ENCODE data around the gene BABAM2.

Gene BABAM2

GRCh38 chr2:28314968-28315367 is 424.4 kb downstream of the BABAM2 start:
- ATAC-seq, result no peak
- no peak for DNase-seq
- Mint-ChIP-seq H3K9me3 (no peaks in the 10 kb centered on the region), H3K36me3 (ENCODE audit: low read depth) (no peaks in the 10 kb centered on the region), H3K4me1 (peaks cover 2% of the 10 kb centered on the region), H3K27ac (no peak overlapping the region), H3K27me3 (no peaks in the 10 kb centered on the region), H3K4me3 (no peak overlapping the region)

- Mint-ChIP-seq H3K36me3 (ENCODE audit: low read depth) (no peaks in the 10 kb centered on the region), H3K27me3 (no peaks in the 10 kb centered on the region), H3K9me3 (no peaks in the 10 kb centered on the region), H3K4me3 (no peak overlapping the region), H3K4me1 (peaks cover 2% of the 10 kb centered on the region), H3K27ac (no peak overlapping the region)
- DNase-seq (no peak), ATAC-seq (no peak)
These were observed 426.2 kb downstream of the BABAM2 start for GRCh38 chr2:28316546-28317335.

GRCh38 chr2:28317390-28317789 is 426.9 kb downstream of the BABAM2 start:
- Mint-ChIP-seq H3K27me3 (no peaks in the 10 kb centered on the region), H3K9me3 (no peaks in the 10 kb centered on the region), H3K27ac (no peak overlapping the region), H3K4me1 (peaks cover 2% of the 10 kb centered on the region), H3K4me3 (no peak overlapping the region), H3K36me3 (ENCODE audit: low read depth) (no peaks in the 10 kb centered on the region)
- no peak for DNase-seq
- no peak for ATAC-seq

- H3K4me1 Mint-ChIP-seq, result peaks cover 2% of the 10 kb centered on the region
- H3K27ac Mint-ChIP-seq, result no peak overlapping the region
- H3K27me3 Mint-ChIP-seq, result no peaks in the 10 kb centered on the region
- H3K36me3 Mint-ChIP-seq (ENCODE audit: low read depth), result no peaks in the 10 kb centered on the region
- H3K4me3 Mint-ChIP-seq, result no peak overlapping the region
- no peaks in the 10 kb centered on the region for H3K9me3 Mint-ChIP-seq
- DNase-seq (no peak), ATAC-seq (no peak)
These were observed 427.5 kb downstream of the BABAM2 start for GRCh38 chr2:28318023-28318422.

GRCh38 chr2:28318462-28319117 is 428.1 kb downstream of the BABAM2 start:
- H3K4me1 Mint-ChIP-seq, result peaks cover 2% of the 10 kb centered on the region
- H3K27me3 Mint-ChIP-seq, result no peaks in the 10 kb centered on the region
- no peak for DNase-seq
- no peaks in the 10 kb centered on the region for H3K9me3 Mint-ChIP-seq
- H3K36me3 Mint-ChIP-seq (ENCODE audit: low read depth), result no peaks in the 10 kb centered on the region
- no peak for ATAC-seq
- H3K4me3 Mint-ChIP-seq, result no peak overlapping the region
- H3K27ac Mint-ChIP-seq, result no peak overlapping the region

- no peaks in the 10 kb centered on the region for H3K9me3 Mint-ChIP-seq
- no peak for ATAC-seq
- H3K4me1 Mint-ChIP-seq, result peaks cover 2% of the 10 kb centered on the region
- DNase-seq, result no peak
- no peaks in the 10 kb centered on the region for H3K36me3 Mint-ChIP-seq (ENCODE audit: low read depth)
- no peak overlapping the region for H3K4me3 Mint-ChIP-seq
- H3K27ac Mint-ChIP-seq, result no peak overlapping the region
- no peaks in the 10 kb centered on the region for H3K27me3 Mint-ChIP-seq
These were observed 428.8 kb downstream of the BABAM2 start for GRCh38 chr2:28319118-28320008.

- ATAC-seq, result no peak
- Mint-ChIP-seq H3K9me3 (no peaks in the 10 kb centered on the region), H3K4me1 (peaks cover 2% of the 10 kb centered on the region), H3K27ac (no peak overlapping the region), H3K36me3 (ENCODE audit: low read depth) (no peaks in the 10 kb centered on the region), H3K4me3 (no peak overlapping the region), H3K27me3 (no peaks in the 10 kb centered on the region)
- DNase-seq, result no peak
These were observed 429.5 kb downstream of the BABAM2 start for GRCh38 chr2:28320009-28320365.

GRCh38 chr2:28320371-28320770 is 429.8 kb downstream of the BABAM2 start:
- Mint-ChIP-seq H3K9me3 (no peaks in the 10 kb centered on the region), H3K4me3 (no peak overlapping the region), H3K27me3 (no peaks in the 10 kb centered on the region), H3K36me3 (ENCODE audit: low read depth) (no peaks in the 10 kb centered on the region), H3K4me1 (peaks cover 6% of the 10 kb centered on the region), H3K27ac (no peak overlapping the region)
- DNase-seq, result no peak
- no peak for ATAC-seq

- Mint-ChIP-seq H3K27me3 (no peaks in the 10 kb centered on the region), H3K4me1 (peaks cover 16% of the 10 kb centered on the region), H3K36me3 (ENCODE audit: low read depth) (no peaks in the 10 kb centered on the region), H3K9me3 (no peaks in the 10 kb centered on the region), H3K4me3 (no peak overlapping the region), H3K27ac (no peak overlapping the region)
- ATAC-seq (no peak), DNase-seq (no peak)
These were observed 430.9 kb downstream of the BABAM2 start for GRCh38 chr2:28321426-28321825.

GRCh38 chr2:28322051-28322450 is 431.5 kb downstream of the BABAM2 start:
- Mint-ChIP-seq H3K4me1 (peaks cover 17% of the 10 kb centered on the region), H3K4me3 (no peak overlapping the region), H3K36me3 (ENCODE audit: low read depth) (no peaks in the 10 kb centered on the region), H3K27me3 (no peaks in the 10 kb centered on the region), H3K9me3 (no peaks in the 10 kb centered on the region), H3K27ac (no peak overlapping the region)
- ATAC-seq (no peak), DNase-seq (no peak)

- Mint-ChIP-seq H3K4me3 (no peak overlapping the region), H3K27ac (no peak overlapping the region), H3K36me3 (ENCODE audit: low read depth) (no peaks in the 10 kb centered on the region), H3K4me1 (peaks cover 19% of the 10 kb centered on the region), H3K9me3 (no peaks in the 10 kb centered on the region), H3K27me3 (no peaks in the 10 kb centered on the region)
- ATAC-seq (no peak), DNase-seq (no peak)
These were observed 431.9 kb downstream of the BABAM2 start for GRCh38 chr2:28322456-28322855.

GRCh38 chr2:28322981-28323396 is 432.5 kb downstream of the BABAM2 start:
- Mint-ChIP-seq H3K27ac (no peak overlapping the region), H3K4me3 (no peak overlapping the region), H3K4me1 (peaks cover 21% of the 10 kb centered on the region), H3K9me3 (no peaks in the 10 kb centered on the region), H3K27me3 (no peaks in the 10 kb centered on the region), H3K36me3 (ENCODE audit: low read depth) (no peaks in the 10 kb centered on the region)
- ATAC-seq (no peak), DNase-seq (no peak)

GRCh38 chr2:28325173-28325566 is 434.6 kb downstream of the BABAM2 start:
- Mint-ChIP-seq H3K36me3 (ENCODE audit: low read depth) (peaks cover 8% of the 10 kb centered on the region), H3K27me3 (no peaks in the 10 kb centered on the region), H3K4me3 (no peak overlapping the region), H3K27ac (no peak overlapping the region), H3K9me3 (no peaks in the 10 kb centered on the region), H3K4me1 (peaks cover 31% of the 10 kb centered on the region)
- DNase-seq (no peak), ATAC-seq (no peak)

GRCh38 chr2:28325567-28326468 is 435.3 kb downstream of the BABAM2 start:
- Mint-ChIP-seq H3K36me3 (ENCODE audit: low read depth) (peaks cover 8% of the 10 kb centered on the region), H3K27ac (peak overlapping the region; percentile 38), H3K27me3 (no peaks in the 10 kb centered on the region), H3K4me3 (no peak overlapping the region), H3K4me1 (peaks cover 31% of the 10 kb centered on the region), H3K9me3 (no peaks in the 10 kb centered on the region)
- DNase-seq (peak; percentile 50), ATAC-seq (peak; percentile 82)
